ENCODE measurements around the gene PPFIA2.

Gene PPFIA2

GRCh38 chr12:81546811-81547210, 212.3 kb downstream of the PPFIA2 start:
- DNase-seq (ENCODE audit: low spot score): no peak

- no peak for DNase-seq (ENCODE audit: low spot score)
Measured at GRCh38 chr12:81543621-81544139, 215.5 kb downstream of the PPFIA2 start.

GRCh38 chr12:81542065-81543010, 216.8 kb downstream of the PPFIA2 start:
- DNase-seq (ENCODE audit: low spot score): peak; percentile 11

GRCh38 chr12:81541121-81541520, 218.0 kb downstream of the PPFIA2 start:
- DNase-seq (ENCODE audit: low spot score): no peak

- no peak for DNase-seq (ENCODE audit: low spot score)
Measured at GRCh38 chr12:81539279-81539678, 219.9 kb downstream of the PPFIA2 start.

- no peak for DNase-seq (ENCODE audit: low spot score)
Measured at GRCh38 chr12:81533054-81533453, 226.1 kb downstream of the PPFIA2 start.

- no peak for DNase-seq (ENCODE audit: low spot score)
Measured at GRCh38 chr12:81530352-81530751, 228.8 kb downstream of the PPFIA2 start.

GRCh38 chr12:81520064-81520945, 238.8 kb downstream of the PPFIA2 start:
- DNase-seq (ENCODE audit: low spot score): no peak

- no peak for DNase-seq (ENCODE audit: low spot score)
Measured at GRCh38 chr12:81518638-81519037, 240.5 kb downstream of the PPFIA2 start.

GRCh38 chr12:81517296-81517695, 241.9 kb downstream of the PPFIA2 start:
- no peak for DNase-seq (ENCODE audit: low spot score)

- DNase-seq (ENCODE audit: low spot score): no peak
Measured at GRCh38 chr12:81502912-81503695, 256.0 kb downstream of the PPFIA2 start.

GRCh38 chr12:81500788-81501187, 258.4 kb downstream of the PPFIA2 start:
- no peak for DNase-seq (ENCODE audit: low spot score)

GRCh38 chr12:81499809-81500208, 259.3 kb downstream of the PPFIA2 start:
- DNase-seq (ENCODE audit: low spot score): no peak

GRCh38 chr12:81492131-81492720, 266.9 kb downstream of the PPFIA2 start:
- DNase-seq (ENCODE audit: low spot score): no peak

GRCh38 chr12:81472934-81473333, 286.2 kb downstream of the PPFIA2 start:
- DNase-seq (ENCODE audit: low spot score): no peak

GRCh38 chr12:81470923-81471322, 288.2 kb downstream of the PPFIA2 start:
- no peak for DNase-seq (ENCODE audit: low spot score)

GRCh38 chr12:81468206-81468605, 290.9 kb downstream of the PPFIA2 start:
- DNase-seq (ENCODE audit: low spot score): no peak

GRCh38 chr12:81465876-81466275, 293.3 kb downstream of the PPFIA2 start:
- DNase-seq (ENCODE audit: low spot score): no peak

- DNase-seq (ENCODE audit: low spot score): no peak
Measured at GRCh38 chr12:81465191-81465590, 294.0 kb downstream of the PPFIA2 start.

- no peak for DNase-seq (ENCODE audit: low spot score)
Measured at GRCh38 chr12:81461163-81461562, 298.0 kb downstream of the PPFIA2 start.

All from iPS-NIHi11 (cell line).